HG03354 (cell line): ENCODE results near the gene NOL4L.
"Not testable (repeated sequence)": the region's sequence is repeated elsewhere in the genome, so short reads cannot be mapped to it uniquely, and the experiment has no call there.

Experiments
- ATAC-seq: cut with Tn5 transposase; IDR thresholded peaks from one replicate; pipeline ENCODE4 v1.9.1; 2021; ENCODE audit warnings: mild to moderate bottlenecking; ENCODE audit not compliant: unreplicated experiment, poor library complexity, severe bottlenecking

The NOL4L gene

DNA sequence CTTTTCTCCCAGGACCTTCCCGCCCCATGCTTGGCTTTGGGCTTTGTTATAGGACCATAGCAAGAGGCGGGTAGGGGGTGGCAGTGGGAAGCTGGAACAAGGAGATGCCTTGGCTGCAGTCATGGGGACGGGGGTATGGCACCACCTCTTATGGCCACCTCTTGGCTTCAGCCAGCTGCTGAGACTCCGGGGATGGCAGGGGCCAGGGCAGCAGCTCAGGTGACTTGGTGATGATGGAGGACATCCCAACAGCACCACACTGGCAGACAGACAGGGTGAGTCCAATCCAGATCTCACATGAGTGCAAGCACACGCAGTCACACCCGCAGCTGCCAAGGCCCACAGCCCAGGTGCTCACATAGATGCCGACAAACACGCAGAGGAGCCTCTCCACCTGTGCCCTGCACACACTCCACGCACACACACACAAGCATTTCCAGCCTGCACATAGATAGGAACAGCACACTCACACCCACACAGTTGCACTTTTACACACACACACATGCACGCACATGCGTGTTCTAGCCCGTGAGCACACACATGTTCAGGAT, 6.2 kb downstream of the NOL4L start:
- ATAC-seq: no peak

DNA sequence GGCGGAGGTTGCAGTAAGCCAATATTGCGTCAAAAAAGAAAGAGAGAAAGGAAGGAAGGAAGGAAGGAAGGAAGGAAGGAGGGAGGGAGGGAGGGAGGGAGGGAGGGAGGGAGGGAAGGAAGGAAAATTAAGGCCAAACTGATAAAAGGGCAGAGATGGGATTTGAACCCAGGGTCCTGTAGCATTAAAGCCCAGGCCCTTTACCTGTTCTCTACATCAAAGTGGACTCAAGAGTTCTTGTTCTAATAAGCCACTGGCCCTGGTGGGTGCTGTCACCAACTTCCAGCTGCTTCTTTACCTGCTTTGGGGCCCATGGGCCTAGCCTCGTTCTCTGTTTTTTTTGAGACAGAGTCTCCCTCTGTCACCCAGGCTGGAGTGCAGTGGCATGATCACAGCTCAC, 7.1 kb downstream of the NOL4L start:
- ATAC-seq: not testable (repeated sequence)

DNA sequence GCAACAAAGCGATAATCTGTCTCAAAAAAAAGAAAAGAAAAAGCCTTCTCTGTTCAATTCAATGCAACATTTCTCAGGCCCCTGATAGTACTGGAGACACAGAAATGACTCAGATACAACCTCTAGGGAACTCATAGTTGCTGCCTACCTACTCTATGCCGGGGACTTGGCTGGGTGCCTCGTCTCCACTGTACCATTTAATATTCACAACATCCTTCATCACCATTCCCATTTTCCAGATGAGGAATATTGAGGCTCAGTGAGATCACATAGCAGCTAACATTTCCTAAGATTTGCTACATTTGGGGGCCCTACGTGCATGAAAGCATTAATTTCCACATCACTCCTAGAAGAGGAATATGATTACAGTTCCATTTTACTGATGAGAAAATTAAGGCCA, 7.5 kb downstream of the NOL4L start:
- ATAC-seq: no peak

DNA sequence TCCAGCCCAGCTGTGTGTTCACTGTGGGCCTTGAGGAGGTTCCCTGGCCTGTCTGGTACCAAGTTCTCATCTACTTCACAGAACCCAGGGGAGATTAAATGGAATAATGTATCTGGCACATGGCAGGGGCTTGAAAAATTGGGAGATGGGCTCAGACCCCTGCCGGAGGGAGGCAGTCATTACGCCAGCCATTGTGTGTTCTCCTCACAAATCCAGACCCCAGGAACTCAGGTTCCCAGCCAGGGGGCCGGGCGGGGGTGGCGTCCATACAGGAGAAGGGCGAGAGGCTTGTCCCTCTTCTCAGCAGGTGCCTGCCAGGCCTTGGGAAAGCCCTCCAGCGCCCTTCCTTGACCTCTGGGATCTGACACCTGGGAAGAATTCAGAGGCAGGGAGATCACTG, 8.1 kb downstream of the NOL4L start:
- ATAC-seq: no peak

DNA sequence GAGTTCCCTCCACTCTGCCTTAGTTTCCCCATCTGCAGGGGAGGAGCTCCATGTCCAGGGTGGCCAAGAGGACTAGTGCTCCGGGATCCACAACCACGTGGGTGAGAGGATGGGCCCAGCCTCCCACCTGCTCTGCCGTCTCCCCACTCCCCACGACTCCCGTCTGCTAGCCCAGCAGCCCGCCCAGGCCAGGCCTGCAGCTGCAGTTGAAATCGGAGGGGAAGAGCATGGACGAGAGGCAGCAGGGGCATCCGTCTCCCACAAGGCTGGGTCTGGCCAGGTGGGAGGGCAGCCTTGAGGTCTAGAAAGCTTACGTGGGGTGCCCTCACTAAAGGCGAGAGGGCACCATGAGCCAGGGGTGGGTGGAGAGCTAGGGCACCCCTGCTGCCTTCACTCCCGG, 8.6 kb downstream of the NOL4L start:
- no peak for ATAC-seq

DNA sequence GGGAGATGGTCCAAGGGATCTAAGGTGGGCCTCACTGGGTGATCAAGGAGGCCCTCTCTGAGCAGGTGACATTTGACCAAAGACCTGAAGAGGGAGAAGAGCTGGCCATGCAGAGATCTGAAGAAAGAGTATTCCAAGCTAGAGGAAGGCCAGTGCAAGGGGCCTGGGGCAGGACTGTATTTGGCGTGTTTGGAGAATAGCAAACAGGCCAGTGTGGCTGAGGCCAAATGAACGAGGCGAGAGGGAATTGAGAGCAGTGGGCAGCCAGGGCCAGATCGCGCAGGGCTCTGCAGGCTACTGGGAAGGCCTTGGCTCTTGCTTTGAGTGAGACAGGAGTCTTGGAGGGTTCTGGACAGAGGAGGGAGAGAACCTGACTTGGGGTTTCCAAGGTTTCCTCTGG, 9.3 kb downstream of the NOL4L start:
- no peak for ATAC-seq

DNA sequence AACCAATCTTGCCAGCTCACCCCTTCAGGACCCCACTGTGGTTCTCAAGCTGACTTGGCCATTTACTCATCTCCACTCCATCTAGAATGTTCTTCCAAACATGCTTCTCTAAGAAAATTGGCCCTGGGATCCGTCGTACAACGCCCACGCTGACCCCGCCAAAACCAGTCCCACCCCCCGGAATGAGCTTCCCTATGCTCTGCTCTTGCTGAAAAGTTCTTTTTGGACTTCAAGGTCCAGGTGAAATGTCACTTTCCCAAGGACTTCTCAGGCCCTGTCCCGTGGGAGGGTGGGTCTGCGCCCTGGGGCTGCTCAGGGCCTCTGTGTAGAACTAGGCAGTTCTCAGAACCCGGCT, 9.9 kb downstream of the NOL4L start:
- no peak for ATAC-seq

DNA sequence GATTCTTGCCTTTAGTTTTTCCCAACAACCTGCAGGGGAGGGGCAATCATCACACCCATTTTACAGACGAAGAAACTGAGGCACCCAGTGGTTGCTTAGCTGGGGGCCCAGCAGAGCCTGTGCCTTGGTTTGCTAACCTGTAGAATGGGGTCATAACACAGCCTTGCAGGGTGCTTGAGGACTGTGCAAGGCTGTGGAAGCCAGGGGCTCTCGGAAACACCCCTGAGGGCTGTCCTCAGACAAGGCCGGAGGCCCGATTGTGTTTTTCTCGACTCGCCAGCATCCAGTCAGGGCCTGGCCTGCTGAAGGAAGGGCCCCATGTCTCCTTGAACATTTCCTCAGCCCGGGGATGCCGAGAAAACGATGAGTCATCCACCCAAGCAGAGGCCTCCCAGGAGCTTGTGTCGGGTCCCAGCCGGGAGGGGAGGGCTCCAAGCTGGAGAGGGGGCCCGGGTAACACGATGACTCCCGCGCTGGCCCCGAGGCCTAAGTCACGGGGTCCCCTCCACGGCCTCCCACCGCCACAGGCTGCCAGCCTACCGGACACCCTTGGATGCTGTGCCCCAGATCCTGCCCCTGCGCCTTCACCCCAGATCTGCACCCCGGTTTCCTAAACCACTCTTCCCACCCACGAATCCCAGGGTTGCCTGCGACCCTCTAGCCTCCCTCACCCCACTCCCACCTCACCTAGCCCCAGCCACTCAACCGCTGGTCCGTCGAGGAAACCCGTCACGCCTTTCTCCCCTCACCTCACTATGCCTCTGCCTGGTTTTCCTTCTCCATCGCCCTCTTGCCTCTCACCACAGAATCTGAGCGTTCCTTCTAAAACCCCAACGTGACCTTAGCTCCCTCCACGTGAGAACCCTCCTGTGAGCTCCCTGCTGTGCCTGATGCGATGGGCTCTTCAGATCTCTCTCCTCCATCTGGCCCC, 10.6 kb downstream of the NOL4L start:
- ATAC-seq: no peak

DNA sequence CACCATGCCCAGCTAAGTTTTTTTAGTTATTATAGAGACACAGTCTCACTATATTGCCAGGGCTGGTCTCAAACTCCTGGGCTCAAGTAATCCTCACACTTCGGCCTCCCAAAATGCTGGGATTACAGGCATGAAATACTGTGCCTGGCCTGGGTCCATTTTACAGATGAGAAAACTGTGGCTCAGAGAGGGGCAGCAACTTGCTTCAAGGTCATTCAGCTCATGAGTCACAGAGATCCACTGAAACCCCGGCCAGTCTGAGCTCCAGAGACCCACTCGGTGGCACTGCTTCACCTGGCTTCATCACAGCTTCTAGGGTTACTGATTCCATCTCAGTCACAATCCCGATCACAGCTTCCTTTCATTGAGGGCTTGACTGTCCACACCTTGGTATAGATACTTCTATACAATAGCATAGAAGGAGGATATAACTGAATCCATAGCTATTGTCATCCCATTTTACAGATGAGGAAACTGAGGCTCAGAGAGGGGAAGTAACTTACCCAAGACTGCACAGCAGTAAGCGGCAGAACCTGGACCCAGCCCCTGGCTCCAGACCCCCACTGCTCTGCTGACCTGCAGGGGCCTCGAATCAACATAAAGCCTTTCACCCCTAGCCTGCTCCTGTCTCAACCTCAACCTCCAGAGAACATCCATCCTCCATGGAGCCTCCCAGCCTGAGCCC, 11.8 kb downstream of the NOL4L start:
- no peak for ATAC-seq

DNA sequence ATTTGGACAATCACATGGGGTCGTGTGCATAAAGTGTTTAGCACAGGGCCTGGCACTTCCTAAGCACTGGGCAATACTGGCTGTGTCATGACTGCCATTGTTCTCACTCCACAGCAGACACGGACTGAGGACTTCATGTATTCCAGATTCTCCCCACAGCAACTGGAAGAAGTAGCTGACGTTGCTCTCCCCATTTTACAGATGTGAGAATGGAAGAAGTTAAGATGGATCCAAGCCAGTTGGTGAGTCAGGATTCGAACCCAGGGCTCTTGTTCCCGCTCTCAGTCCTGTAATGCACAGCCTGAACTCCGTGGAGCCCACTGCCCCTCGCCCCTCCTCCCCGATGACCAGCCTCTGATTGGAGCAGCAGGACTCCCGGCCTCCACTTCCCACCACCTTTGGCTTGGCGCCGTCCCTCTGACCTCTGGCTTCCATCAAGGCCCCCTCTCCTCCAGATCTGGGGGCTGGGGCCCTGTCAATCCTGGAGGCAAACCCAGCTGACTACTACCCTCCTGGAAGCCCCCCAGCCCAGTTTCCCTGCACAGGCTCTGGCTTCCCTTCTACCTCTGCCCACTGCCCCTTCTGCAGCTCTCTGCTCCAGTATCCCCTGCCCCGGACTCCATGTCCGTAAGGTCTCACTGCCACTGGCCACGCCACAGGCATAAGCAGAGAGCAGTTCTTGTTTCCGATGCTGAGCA, 12.7 kb downstream of the NOL4L start:
- ATAC-seq: no peak

DNA sequence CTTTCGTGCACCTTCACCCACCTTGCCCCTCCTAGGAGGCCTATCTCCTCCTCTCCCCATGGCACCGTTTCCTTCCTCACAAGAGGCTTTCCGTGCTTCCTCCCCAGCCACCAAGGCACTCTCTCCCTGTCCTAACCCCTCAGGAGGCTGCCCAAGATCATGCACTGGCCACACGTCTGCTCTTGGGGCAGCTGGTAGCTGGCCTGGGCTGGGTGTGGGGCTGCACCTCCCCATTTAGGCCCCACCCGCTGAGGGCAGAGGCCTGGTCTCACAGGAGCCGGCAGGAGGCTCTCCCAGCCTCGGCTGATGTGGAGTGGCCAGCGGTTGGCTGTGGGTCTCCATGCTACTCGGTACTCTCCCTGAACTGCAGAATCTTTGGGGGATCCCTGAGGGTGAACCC, 13.6 kb downstream of the NOL4L start:
- no peak for ATAC-seq

DNA sequence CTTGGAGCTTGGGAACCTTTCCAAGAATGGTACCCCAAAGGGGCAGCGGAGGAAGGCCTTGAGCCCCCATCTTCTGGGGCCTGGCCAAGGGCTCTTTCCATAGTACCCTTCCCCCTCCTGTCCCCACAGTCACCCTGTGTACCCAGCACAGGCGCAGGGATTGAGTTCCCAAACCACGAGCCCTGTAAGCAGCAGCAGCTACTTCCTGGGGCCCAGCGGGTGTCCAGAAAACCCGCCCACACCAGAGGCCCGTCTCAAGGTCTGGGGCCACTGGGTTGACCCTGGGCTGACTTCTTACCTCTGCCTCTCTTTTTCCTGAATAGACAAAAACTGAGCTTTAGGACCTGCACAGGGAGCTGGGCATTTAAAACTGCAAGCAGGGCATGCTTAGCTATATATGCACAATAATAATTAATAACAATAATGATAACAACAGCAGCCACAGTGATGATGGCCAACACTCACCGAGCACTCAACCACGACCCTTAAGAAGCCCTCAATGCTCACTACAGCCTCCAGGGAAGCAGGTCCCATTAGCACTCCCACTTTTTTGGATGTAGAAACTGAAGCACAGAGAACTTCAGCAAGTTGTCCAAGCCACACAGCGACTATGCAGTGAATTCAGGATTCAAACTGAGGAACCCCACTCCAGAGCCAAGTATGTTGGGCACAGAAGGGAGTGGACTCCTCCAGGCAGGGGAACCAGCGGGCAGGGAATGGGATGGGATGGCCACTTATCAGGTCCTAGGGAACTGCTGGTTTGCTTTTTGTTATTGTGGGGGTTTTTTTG, 14.5 kb downstream of the NOL4L start:
- no peak for ATAC-seq

DNA sequence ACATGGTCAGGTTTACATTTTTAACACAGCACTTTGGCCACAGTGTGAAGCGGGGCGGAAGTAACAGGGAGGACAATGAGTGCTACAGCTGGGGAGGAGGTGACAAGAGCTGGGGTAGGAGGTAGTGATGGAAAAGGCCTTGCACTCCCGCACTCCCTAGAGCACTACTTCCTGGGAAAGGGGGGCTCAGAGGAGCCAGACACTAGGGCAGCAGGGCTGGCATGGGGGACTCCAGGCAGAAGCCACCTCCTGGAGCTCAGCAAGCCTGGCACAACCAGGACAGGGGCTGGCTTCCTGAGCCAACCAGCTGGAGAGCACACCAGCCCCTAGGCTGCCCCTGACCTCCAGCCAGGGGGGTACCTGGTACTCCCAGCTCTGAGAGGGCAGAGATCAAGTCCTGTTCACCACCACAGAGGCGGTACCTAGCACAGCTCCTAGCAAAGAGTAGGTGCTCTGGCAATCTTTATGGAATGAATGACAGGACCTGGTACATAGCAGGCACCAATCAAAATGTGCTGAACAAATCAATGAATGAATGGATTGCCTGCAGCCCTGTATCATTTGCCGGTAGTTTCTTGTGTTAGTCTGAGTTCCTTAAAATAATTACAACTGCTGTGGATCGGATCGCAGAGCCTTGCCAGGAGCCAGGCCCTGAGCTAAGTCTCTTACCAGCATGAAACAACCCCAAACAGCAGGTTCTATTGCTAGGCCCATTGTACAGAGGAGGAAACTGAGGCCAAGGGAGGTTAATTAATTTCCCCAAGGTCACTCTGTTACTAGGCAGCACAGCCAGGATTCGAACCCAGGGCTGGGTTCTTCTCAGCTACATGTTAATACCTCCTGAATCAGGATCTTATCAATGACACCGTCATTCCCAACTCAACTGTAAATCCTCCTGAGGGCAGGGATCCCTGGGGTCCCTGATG, 15.5 kb downstream of the NOL4L start:
- no peak for ATAC-seq

DNA sequence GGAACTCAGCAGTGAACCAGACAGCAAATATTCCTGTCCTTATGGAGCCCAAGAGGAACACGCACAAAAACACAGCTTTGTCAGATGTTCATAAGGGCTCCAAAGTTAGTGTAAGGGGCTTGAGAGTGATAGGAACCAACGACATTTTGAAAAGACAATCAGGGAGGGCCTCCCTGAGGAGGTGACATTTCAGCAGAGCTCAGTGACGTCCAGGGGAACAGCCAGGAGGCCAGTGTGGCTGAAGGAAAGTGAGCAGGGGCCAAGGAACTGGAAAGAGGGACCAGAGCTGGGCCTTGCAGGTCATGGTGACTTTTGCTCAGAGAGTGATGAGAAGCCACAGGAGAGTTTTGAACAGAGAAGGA, 16.1 kb downstream of the NOL4L start:
- ATAC-seq: no peak

DNA sequence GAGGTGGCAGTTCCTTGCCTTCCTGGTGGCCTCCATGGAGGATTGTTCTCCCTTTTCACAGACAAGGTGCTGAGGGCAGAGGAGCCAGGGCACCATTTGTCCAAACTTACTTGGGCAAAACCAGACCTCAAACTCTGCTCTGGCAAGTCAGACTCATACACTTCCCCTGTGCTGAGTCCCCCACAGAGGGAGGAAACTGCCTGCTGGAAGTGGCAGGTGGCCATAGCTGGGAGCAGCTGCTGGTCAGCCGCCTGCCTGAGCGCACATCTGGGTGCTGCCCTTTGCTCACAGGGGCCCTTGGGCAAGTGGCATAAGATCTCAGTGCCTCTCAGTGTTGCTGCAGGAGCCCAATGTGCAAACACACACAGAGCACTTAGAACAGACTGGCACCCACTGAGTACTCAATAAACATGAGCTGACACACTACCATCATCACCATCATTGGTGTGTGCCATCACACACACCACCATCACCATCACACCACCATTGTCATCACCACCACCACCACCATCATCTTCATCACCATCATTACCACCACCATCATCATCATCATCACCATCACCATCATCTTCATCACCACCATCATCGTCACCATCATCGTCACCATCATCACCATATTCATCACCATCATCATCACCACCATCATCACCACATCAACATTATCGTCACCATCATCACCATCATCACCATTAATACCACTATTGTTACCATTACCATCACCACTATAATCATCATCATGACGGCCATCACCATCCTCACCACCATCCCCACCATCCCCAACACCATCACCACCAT, 17.6 kb downstream of the NOL4L start:
- no peak for ATAC-seq

DNA sequence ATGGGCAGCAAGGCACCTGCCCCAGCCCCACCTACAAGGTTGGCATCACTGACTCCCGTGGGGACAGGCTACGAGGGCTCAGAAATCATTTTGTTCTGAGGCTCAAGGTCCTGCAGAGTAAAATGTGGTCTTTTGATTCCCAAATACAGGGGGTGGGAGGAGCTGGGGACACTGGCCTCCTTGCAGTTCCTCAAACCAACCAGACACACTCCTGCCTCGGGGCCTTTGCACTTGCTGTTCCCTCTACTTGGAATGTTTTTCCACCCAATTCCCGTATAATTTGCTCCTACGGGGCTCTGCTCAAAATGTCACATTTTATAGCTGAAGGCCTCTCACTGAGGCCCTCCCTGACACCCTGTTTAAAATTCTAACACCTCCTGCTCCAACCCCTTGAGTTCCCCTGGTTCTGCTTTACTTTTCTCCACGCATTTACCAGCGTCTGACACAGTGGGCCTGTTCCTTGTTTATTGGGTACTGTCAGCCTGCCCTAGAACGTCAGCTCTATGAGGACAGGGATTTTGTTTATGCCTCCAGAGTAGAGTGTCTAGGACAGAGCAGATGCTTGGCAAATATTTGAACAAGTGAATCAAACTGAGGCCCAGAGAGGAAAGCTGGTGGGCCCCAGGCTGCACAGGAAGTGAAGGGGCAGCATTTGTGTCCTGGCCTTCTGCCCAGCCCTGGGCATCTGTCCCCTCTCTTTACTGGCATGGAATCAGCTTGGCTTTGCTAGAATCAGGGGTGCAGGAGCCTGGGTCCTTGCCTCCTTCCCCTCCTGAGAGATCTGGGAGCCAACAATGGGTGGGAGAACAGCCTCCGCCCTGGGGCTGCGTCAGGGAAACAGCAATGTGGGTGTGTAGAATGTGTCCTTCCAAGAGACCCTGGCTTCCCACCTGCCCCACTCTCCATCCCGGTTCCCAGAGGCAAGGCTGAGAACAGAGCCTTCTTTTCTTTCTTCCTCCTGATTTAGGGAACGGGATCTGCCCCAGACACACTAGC, 18.5 kb downstream of the NOL4L start:
- no peak for ATAC-seq

DNA sequence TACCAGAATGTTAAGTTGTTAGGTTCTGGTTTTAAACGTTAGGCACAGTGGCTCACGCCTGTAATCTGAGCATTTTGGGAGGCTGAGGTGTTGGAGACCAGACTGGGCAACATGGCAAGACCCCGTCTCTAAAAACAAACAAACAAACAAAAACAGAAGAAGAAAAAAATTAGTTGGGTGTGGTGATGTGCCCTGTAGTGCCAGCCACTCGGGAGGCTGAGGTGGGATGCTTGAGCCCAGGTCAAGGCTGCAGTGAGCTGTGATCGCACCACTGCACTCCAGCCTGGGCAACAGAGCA, 19.4 kb downstream of the NOL4L start:
- no peak for ATAC-seq
